Astrocyte (in vitro differentiated cells and primary cell): Measurements from ENCODE around the gene IFNA1.

Experiments
- EZH2 ChIP-seq: IDR thresholded peaks from 2 replicates; pipeline ENCODE4 v1.6.1; 2012; ENCODE audit warnings: mild to moderate bottlenecking, low read length, inconsistent platforms; ENCODE audit not compliant: insufficient read depth
- TF ChIP-seq, protein P1 (sequence below): IDR thresholded peaks from 2 replicates; pipeline ENCODE4 v1.5.1; 2011; ENCODE audit warnings: low read depth, mild to moderate bottlenecking, inconsistent platforms, low read length, moderate library complexity; ENCODE audit not compliant: insufficient read depth

DNA sequence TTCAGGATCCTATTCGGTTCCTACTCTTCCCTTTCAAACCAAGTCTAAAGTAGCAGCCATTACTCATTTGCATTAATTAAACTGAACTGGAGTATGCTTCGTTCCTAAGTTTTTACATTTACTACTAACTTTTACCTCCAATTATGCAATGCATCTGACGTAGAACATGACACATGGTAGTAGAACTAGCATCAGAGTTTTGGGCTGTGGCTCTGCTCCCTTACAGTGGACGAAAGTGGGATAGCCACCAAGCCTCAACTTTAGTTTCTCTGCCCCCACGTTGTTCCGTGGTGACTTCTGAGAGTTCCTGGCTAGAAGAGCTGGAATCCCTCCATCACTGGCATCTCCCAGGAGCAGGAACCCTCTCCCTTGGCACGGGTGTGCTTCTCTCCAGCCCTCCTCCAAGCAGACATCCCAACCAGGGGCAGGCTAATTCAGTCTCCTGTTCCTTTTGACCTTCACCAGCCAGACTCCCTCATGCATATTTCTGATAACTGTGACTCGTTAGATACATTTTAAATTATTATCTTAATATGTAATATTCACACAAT lies 39.0 kb downstream of the IFNA1 start:
- TF ChIP-seq, protein P1, sequence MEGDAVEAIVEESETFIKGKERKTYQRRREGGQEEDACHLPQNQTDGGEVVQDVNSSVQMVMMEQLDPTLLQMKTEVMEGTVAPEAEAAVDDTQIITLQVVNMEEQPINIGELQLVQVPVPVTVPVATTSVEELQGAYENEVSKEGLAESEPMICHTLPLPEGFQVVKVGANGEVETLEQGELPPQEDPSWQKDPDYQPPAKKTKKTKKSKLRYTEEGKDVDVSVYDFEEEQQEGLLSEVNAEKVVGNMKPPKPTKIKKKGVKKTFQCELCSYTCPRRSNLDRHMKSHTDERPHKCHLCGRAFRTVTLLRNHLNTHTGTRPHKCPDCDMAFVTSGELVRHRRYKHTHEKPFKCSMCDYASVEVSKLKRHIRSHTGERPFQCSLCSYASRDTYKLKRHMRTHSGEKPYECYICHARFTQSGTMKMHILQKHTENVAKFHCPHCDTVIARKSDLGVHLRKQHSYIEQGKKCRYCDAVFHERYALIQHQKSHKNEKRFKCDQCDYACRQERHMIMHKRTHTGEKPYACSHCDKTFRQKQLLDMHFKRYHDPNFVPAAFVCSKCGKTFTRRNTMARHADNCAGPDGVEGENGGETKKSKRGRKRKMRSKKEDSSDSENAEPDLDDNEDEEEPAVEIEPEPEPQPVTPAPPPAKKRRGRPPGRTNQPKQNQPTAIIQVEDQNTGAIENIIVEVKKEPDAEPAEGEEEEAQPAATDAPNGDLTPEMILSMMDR = no peak
- TF ChIP-seq EZH2 = no peak
